NOMO-1 (cell line): Measurements from ENCODE around the gene MSX1.
"Not testable (repeated sequence)": the region's sequence is repeated elsewhere in the genome, so short reads cannot be mapped to it uniquely, and the experiment has no call there.

Experiments used
- DNase-seq, 2 experiments: peaks; one replicate each; lab custom pipeline; 2025; ENCODE audit not compliant: unreplicated experiment in 2 of 2; lab: John Stamatoyannopoulos, UW

Gene MSX1

GRCh38 chr4:4859325-4859798 is at the start of gene MSX1:
TSS of gene MSX1 (plus strand) at chr4:4859665. CDS start at chr4:4859900, 235 bp downstream.
- no peak for DNase-seq

- no peak for DNase-seq
These were observed 49.2 kb upstream of the MSX1 start for GRCh38 chr4:4810092-4810774.

GRCh38 chr4:4810778-4811177 is 48.7 kb upstream of the MSX1 start:
- no peak for DNase-seq

- no peak for DNase-seq
These were observed 47.2 kb upstream of the MSX1 start for GRCh38 chr4:4812145-4812794.

GRCh38 chr4:4818415-4819212 is 40.9 kb upstream of the MSX1 start:
- DNase-seq: no peak

- no peak for DNase-seq
These were observed 40.3 kb upstream of the MSX1 start for GRCh38 chr4:4819213-4819606.

- DNase-seq: no peak
These were observed 39.2 kb upstream of the MSX1 start for GRCh38 chr4:4820261-4820660.

GRCh38 chr4:4820739-4821138 is 38.7 kb upstream of the MSX1 start:
- DNase-seq: no peak

GRCh38 chr4:4821577-4821976 is 37.9 kb upstream of the MSX1 start:
- DNase-seq: no peak

- not testable (repeated sequence) for DNase-seq
These were observed 37.2 kb upstream of the MSX1 start for GRCh38 chr4:4822286-4822685.

GRCh38 chr4:4823621-4824162 is 35.8 kb upstream of the MSX1 start:
- no peak for DNase-seq

GRCh38 chr4:4824232-4824631 is 35.2 kb upstream of the MSX1 start:
- no peak for DNase-seq

GRCh38 chr4:4825431-4825830 is 34.0 kb upstream of the MSX1 start:
- no peak for DNase-seq

- DNase-seq: no peak
These were observed 29.6 kb upstream of the MSX1 start for GRCh38 chr4:4829837-4830236.

- no peak for DNase-seq
These were observed 28.2 kb upstream of the MSX1 start for GRCh38 chr4:4831266-4831665.

GRCh38 chr4:4831825-4832224 is 27.6 kb upstream of the MSX1 start:
- DNase-seq: no peak

- no peak for DNase-seq
These were observed 23.4 kb upstream of the MSX1 start for GRCh38 chr4:4836044-4836443.

GRCh38 chr4:4837316-4837715 is 22.1 kb upstream of the MSX1 start:
- DNase-seq: no peak

- DNase-seq: no peak
These were observed 21.2 kb upstream of the MSX1 start for GRCh38 chr4:4838051-4838935.
